ENCODE measurements around the gene MOSPD2. TPM values are rescaled to one million over a fixed set of nuclear protein-coding genes. Genes with fewer than 3 reads are reported as not detected.
A peak's percentile ranks its signal among the peaks of the same experiment; 100 is the strongest.

MOSPD2 gene
- total and polyA plus RNA-seq, 2 of the 8 experiments (the other 6 are each of a cell fraction or from before 2014, with no cell fraction given) = 4.5 to 12.1 TPM

- no peak for TF ChIP-seq CHD7 (IDR thresholded peaks at IDR 0.05; ENCODE audit: insufficient replicate concordance, low read length)
- TF ChIP-seq RXRA (IDR thresholded peaks at IDR 0.05; ENCODE audit: insufficient read depth, low read depth, low read length) = no peak
- no peak for TF ChIP-seq EZH2 (IDR thresholded peaks at IDR 0.05; ENCODE audit: low read depth, low read length, severe bottlenecking)
- no peak for TF ChIP-seq HDAC6 (IDR thresholded peaks at IDR 0.05; ENCODE audit: low read depth, low read length)
- no peak for TF ChIP-seq BACH1 (IDR thresholded peaks at IDR 0.05; ENCODE audit: low read length)
- peak; percentile 72; the same call in 1 of the 2 replicates for TF ChIP-seq POLR2AphosphoS5 (IDR thresholded peaks at IDR 0.05; ENCODE audit: low read depth, low read length)
- TF ChIP-seq CTCF (IDR thresholded peaks at IDR 0.05; ENCODE audit: control extremely low read depth in 1 of 3, insufficient read depth in 1 of 3, low read depth in 1 of 3, low read length in 3 of 3) = no peak
Observed at GRCh38 chrX:14872851-14873675, at the start of gene MOSPD2, which contains the start of gene FANCB (continued).

All from H1 (cell line).